Chondrocyte (in vitro differentiated cells): ENCODE measurements around the gene DRD1. TPM values are rescaled to one million over a fixed set of nuclear protein-coding genes. Genes with fewer than 3 reads are reported as not detected.

Source experiments
- DNase-seq: peaks from one replicate; pipeline ENCODE4 v3.0.0; 2021; ENCODE audit warnings: mixed read lengths, low spot score
- H3K27ac Mint-ChIP-seq: one replicate; pipeline ENCODE4 v1.8.0; 2021; ENCODE audit warnings: mild to moderate bottlenecking, moderate library complexity, mixed read lengths; ENCODE audit not compliant: unreplicated experiment
- H3K27me3 Mint-ChIP-seq: 2 replicates; pipeline ENCODE4 v1.8.0; 2021; ENCODE audit warnings: low read depth, mixed read lengths
- H3K36me3 Mint-ChIP-seq: 2 replicates; pipeline ENCODE4 v1.8.0; 2021; ENCODE audit warnings: low read depth, mixed read lengths
- H3K4me1 Mint-ChIP-seq: 2 replicates; pipeline ENCODE4 v1.8.0; 2021; ENCODE audit warnings: low read depth, mild to moderate bottlenecking, mixed read lengths
- H3K4me3 Mint-ChIP-seq: one replicate; pipeline ENCODE4 v1.8.0; 2021; ENCODE audit warnings: mild to moderate bottlenecking, moderate library complexity, mixed read lengths; ENCODE audit not compliant: unreplicated experiment
- H3K9me3 Mint-ChIP-seq: 2 replicates; pipeline ENCODE4 v1.8.0; 2021; ENCODE audit warnings: low read depth, mixed read lengths
- CTCF ChIP-seq: fragments of 200-600 bp; sonication (generic); IDR thresholded peaks from 2 replicates; pipeline ENCODE4 v1.5.0; 2021; ENCODE audit warnings: antibody characterized with exemption, mild to moderate bottlenecking, moderate library complexity
- long read RNA-seq: library from polyadenylated mRNA; stranded (forward); transcript quantifications from one replicate; pipeline ENCODE4 v2.0.0, GENCODE V29; 2021
- total RNA-seq: library from RNA; stranded (reverse); gene quantifications from 3 replicates; pipeline ENCODE4 v1.2.1, GENCODE V29; 2021

Gene DRD1
- total RNA-seq = 0.10 to 0.35 TPM (median 0.23 TPM) in 3 replicates
- long read RNA-seq, full-length matches to known transcripts = 1 of 2 reads
- long read RNA-seq, partial matches to known transcripts = 0 of 2 reads
- long read RNA-seq, other reads (novel, unspliced or antisense) = 1 of 2 reads

- Mint-ChIP-seq H3K4me3 (peak within 1 kb of the TSS; percentile 57), H3K36me3 (no peaks in the 10 kb centered on the region), H3K4me1 (peaks cover 5% of the 10 kb centered on the region), H3K27ac (no peak within 1 kb of the TSS), H3K27me3 (peaks cover 75% of the 10 kb centered on the region), H3K9me3 (no peaks in the 10 kb centered on the region)
- TF ChIP-seq CTCF = peak; percentile 81
- no peak for DNase-seq
These were observed at the start of gene DRD1 for GRCh38 chr5:175444060-175444904. Gene DRD1 (minus strand): TSS chr5:175444182. CDS start chr5:175443099, 1,083 bp downstream.

- no peak overlapping the region for H3K4me3 Mint-ChIP-seq
- no peak for DNase-seq
- peaks cover 27% of the 10 kb centered on the region for H3K36me3 Mint-ChIP-seq
- no peaks in the 10 kb centered on the region for H3K9me3 Mint-ChIP-seq
- peaks cover 11% of the 10 kb centered on the region for H3K4me1 Mint-ChIP-seq
- no peak for TF ChIP-seq CTCF
- no peak overlapping the region for H3K27ac Mint-ChIP-seq
- H3K27me3 Mint-ChIP-seq = no peaks in the 10 kb centered on the region
These were observed 49.7 kb upstream of the DRD1 start for GRCh38 chr5:175493726-175494125.

- Mint-ChIP-seq H3K4me3 (no peak overlapping the region), H3K9me3 (no peaks in the 10 kb centered on the region), H3K27ac (no peak overlapping the region), H3K4me1 (peaks cover 11% of the 10 kb centered on the region), H3K27me3 (no peaks in the 10 kb centered on the region), H3K36me3 (peaks cover 28% of the 10 kb centered on the region)
- no peak for DNase-seq
- no peak for TF ChIP-seq CTCF
These were observed 49.3 kb upstream of the DRD1 start for GRCh38 chr5:175493260-175493659.

GRCh38 chr5:175491223-175491622 lies 47.2 kb upstream of the DRD1 start:
- H3K27me3 Mint-ChIP-seq = no peaks in the 10 kb centered on the region
- H3K4me3 Mint-ChIP-seq = no peak overlapping the region
- H3K36me3 Mint-ChIP-seq = peaks cover 28% of the 10 kb centered on the region
- no peak overlapping the region for H3K27ac Mint-ChIP-seq
- no peak for TF ChIP-seq CTCF
- DNase-seq = no peak
- H3K9me3 Mint-ChIP-seq = no peaks in the 10 kb centered on the region
- peaks cover 11% of the 10 kb centered on the region for H3K4me1 Mint-ChIP-seq

- no peak for DNase-seq
- H3K9me3 Mint-ChIP-seq = no peaks in the 10 kb centered on the region
- peaks cover 16% of the 10 kb centered on the region for H3K4me1 Mint-ChIP-seq
- H3K4me3 Mint-ChIP-seq = no peak overlapping the region
- peaks cover 24% of the 10 kb centered on the region for H3K36me3 Mint-ChIP-seq
- no peak for TF ChIP-seq CTCF
- no peak overlapping the region for H3K27ac Mint-ChIP-seq
- H3K27me3 Mint-ChIP-seq = no peaks in the 10 kb centered on the region
These were observed 45.9 kb upstream of the DRD1 start for GRCh38 chr5:175489693-175490443.
